ENCODE results near the gene NSUN2.
"Not testable (repeated sequence)": the region's sequence is repeated elsewhere in the genome, so short reads cannot be mapped to it uniquely, and the experiment has no call there.

The NSUN2 gene

GRCh38 chr5:6649681-6650080 lies 16.8 kb upstream of the NSUN2 start:
- H3K9me2 ChIP-seq (replicated peaks; ENCODE audit: control insufficient read depth, low read length), result no peaks in the 10 kb centered on the region
- H3F3A ChIP-seq (ENCODE audit: control insufficient read depth, insufficient read depth), result no peaks in the 10 kb centered on the region
- H3K9me3 ChIP-seq (ENCODE audit: control insufficient read depth, insufficient read depth, low read length), result no peaks in the 10 kb centered on the region
- no peak overlapping the region for H3K27ac ChIP-seq (ENCODE audit: low read depth, low read length)
- H3K79me2 ChIP-seq (ENCODE audit: control insufficient read depth, low read length), result peaks cover 18% of the 10 kb centered on the region
- H3K4me3 ChIP-seq (ENCODE audit: low read length), result no peak overlapping the region
- H3K4me1 ChIP-seq (ENCODE audit: control insufficient read depth, low read length), result peaks cover 30% of the 10 kb centered on the region
- peaks cover 7% of the 10 kb centered on the region; the same call in 1 of the 2 replicates for H3K36me3 ChIP-seq (ENCODE audit: control insufficient read depth, low read length)
- TF ChIP-seq EZH2phosphoT487 (IDR thresholded peaks at IDR 0.05; ENCODE audit: borderline replicate concordance, low read length), result no peak
- no peak overlapping the region for H3K4me2 ChIP-seq (ENCODE audit: low read length)
- H4K20me1 ChIP-seq (ENCODE audit: control insufficient read depth, insufficient read depth, low read depth, low read length), result no peaks in the 10 kb centered on the region
- H3K27me3 ChIP-seq (ENCODE audit: control insufficient read depth, low read length), result no peaks in the 10 kb centered on the region

GRCh38 chr5:6649186-6649585 lies 16.3 kb upstream of the NSUN2 start:
- Histone ChIP-seq H4K20me1 (ENCODE audit: control insufficient read depth, insufficient read depth, low read depth, low read length) (no peaks in the 10 kb centered on the region), H3K4me2 (ENCODE audit: low read length) (no peak overlapping the region), H3K9me2 (replicated peaks; ENCODE audit: control insufficient read depth, low read length) (no peaks in the 10 kb centered on the region), H3K27ac (ENCODE audit: low read depth, low read length) (no peak overlapping the region), H3K4me3 (ENCODE audit: low read length) (no peak overlapping the region), H3F3A (ENCODE audit: control insufficient read depth, insufficient read depth) (no peaks in the 10 kb centered on the region), H3K4me1 (ENCODE audit: control insufficient read depth, low read length) (peaks cover 30% of the 10 kb centered on the region), H3K9me3 (ENCODE audit: control insufficient read depth, insufficient read depth, low read length) (no peaks in the 10 kb centered on the region), H3K79me2 (ENCODE audit: control insufficient read depth, low read length) (peaks cover 18% of the 10 kb centered on the region), H3K27me3 (ENCODE audit: control insufficient read depth, low read length) (no peaks in the 10 kb centered on the region), H3K36me3 (ENCODE audit: control insufficient read depth, low read length) (peaks cover 6% of the 10 kb centered on the region; the same call in 1 of the 2 replicates)
- no peak for TF ChIP-seq CTCF (IDR thresholded peaks at IDR 0.05; ENCODE audit: low read depth, low read length, poor library complexity, severe bottlenecking)
- TF ChIP-seq EZH2phosphoT487 (IDR thresholded peaks at IDR 0.05; ENCODE audit: borderline replicate concordance, low read length), result no peak

- not testable (repeated sequence) for H3F3A ChIP-seq (ENCODE audit: control insufficient read depth, insufficient read depth); H3K36me3 ChIP-seq (ENCODE audit: control insufficient read depth, low read length); H3K9me2 ChIP-seq (replicated peaks; ENCODE audit: control insufficient read depth, low read length); H3K4me3 ChIP-seq (ENCODE audit: low read length); H3K4me2 ChIP-seq (ENCODE audit: low read length); H3K9me3 ChIP-seq (ENCODE audit: control insufficient read depth, insufficient read depth, low read length); H4K20me1 ChIP-seq (ENCODE audit: control insufficient read depth, insufficient read depth, low read depth, low read length); H3K27ac ChIP-seq (ENCODE audit: low read depth, low read length); H3K27me3 ChIP-seq (ENCODE audit: control insufficient read depth, low read length)
- peaks cover 17% of the 10 kb centered on the region for H3K79me2 ChIP-seq (ENCODE audit: control insufficient read depth, low read length)
- peaks cover 11% of the 10 kb centered on the region for H3K4me1 ChIP-seq (ENCODE audit: control insufficient read depth, low read length)
Observed at GRCh38 chr5:6645571-6646362, 12.9 kb upstream of the NSUN2 start.

GRCh38 chr5:6644794-6645241 lies 12.0 kb upstream of the NSUN2 start:
- Histone ChIP-seq H4K20me1 (ENCODE audit: control insufficient read depth, insufficient read depth, low read depth, low read length) (no peaks in the 10 kb centered on the region), H3F3A (ENCODE audit: control insufficient read depth, insufficient read depth) (no peaks in the 10 kb centered on the region), H3K9me2 (replicated peaks; ENCODE audit: control insufficient read depth, low read length) (no peaks in the 10 kb centered on the region), H3K9me3 (ENCODE audit: control insufficient read depth, insufficient read depth, low read length) (no peaks in the 10 kb centered on the region), H3K4me3 (ENCODE audit: low read length) (no peak overlapping the region), H3K4me2 (ENCODE audit: low read length) (no peak overlapping the region), H3K36me3 (ENCODE audit: control insufficient read depth, low read length) (peaks cover 4% of the 10 kb centered on the region; the same call in 1 of the 2 replicates), H3K27me3 (ENCODE audit: control insufficient read depth, low read length) (no peaks in the 10 kb centered on the region), H3K79me2 (ENCODE audit: control insufficient read depth, low read length) (peaks cover 13% of the 10 kb centered on the region), H3K4me1 (ENCODE audit: control insufficient read depth, low read length) (peaks cover 6% of the 10 kb centered on the region), H3K27ac (ENCODE audit: low read depth, low read length) (no peak overlapping the region)
- TF ChIP-seq CTCF (IDR thresholded peaks at IDR 0.05; ENCODE audit: low read depth, low read length, poor library complexity, severe bottlenecking), result no peak
- TF ChIP-seq EZH2phosphoT487 (IDR thresholded peaks at IDR 0.05; ENCODE audit: borderline replicate concordance, low read length), result no peak

All from DOHH2 (cell line).